ENCODE data around the gene SLAMF9.

Gene SLAMF9

GRCh38 chr1:159953536-159954515 lies at the start of gene SLAMF9:
TSS of gene SLAMF9 (minus strand) at chr1:159954237. CDS start at chr1:159954137, 100 bp downstream.
- TF ChIP-seq, protein P1, sequence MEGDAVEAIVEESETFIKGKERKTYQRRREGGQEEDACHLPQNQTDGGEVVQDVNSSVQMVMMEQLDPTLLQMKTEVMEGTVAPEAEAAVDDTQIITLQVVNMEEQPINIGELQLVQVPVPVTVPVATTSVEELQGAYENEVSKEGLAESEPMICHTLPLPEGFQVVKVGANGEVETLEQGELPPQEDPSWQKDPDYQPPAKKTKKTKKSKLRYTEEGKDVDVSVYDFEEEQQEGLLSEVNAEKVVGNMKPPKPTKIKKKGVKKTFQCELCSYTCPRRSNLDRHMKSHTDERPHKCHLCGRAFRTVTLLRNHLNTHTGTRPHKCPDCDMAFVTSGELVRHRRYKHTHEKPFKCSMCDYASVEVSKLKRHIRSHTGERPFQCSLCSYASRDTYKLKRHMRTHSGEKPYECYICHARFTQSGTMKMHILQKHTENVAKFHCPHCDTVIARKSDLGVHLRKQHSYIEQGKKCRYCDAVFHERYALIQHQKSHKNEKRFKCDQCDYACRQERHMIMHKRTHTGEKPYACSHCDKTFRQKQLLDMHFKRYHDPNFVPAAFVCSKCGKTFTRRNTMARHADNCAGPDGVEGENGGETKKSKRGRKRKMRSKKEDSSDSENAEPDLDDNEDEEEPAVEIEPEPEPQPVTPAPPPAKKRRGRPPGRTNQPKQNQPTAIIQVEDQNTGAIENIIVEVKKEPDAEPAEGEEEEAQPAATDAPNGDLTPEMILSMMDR (IDR thresholded peaks at IDR 0.05), result no peak
- no peak for TF ChIP-seq ZFX (IDR thresholded peaks at IDR 0.05; ENCODE audit: borderline replicate concordance)
- no peak within 1 kb of the TSS for H3K27ac ChIP-seq

DNA sequence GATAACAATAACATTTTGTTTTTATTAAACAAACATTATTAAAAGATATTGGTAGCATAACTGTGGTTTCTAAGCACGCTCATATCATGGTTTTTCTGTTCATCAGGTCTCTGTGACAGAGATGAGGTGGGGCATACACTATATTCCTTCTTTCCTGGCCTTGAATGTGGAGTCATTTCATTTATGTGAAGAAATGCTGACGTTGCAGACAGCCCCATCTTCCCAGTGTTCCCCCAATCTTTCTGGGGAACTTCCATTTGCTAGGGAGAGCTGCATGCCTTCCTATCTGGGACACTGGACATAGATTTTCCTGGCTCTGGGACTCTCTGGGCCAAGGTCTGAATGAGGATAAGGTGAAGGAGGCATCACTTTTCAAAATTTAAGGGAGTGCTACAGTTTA lies 47.4 kb upstream of the SLAMF9 start:
- no peak overlapping the region for H3K27ac ChIP-seq
- TF ChIP-seq ZFX (IDR thresholded peaks at IDR 0.05; ENCODE audit: borderline replicate concordance), result no peak
- TF ChIP-seq, protein P1 (IDR thresholded peaks at IDR 0.05), result no peak

DNA sequence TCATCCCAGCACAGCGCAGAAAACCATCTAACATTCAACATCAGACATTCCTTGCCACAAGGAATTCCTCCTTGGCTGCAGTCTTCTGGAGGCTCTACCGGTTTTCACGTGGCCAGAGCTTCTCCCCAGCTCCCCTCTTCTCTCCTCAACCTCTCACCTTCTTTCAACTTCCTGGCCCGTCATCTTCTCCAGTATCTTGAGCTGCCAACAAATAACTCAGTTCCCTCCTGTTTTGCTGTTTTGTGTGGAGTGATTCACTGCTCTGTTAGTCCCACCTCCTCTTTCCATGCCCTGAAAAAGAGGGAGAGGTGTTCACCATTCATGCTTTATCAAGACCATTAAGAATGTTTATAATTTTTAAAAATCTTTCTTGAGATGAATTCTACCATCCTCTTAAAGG lies 45.2 kb upstream of the SLAMF9 start:
- TF ChIP-seq ZFX (IDR thresholded peaks at IDR 0.05; ENCODE audit: borderline replicate concordance), result no peak
- TF ChIP-seq, protein P1 (IDR thresholded peaks at IDR 0.05), result no peak
- H3K27ac ChIP-seq, result no peak overlapping the region

DNA sequence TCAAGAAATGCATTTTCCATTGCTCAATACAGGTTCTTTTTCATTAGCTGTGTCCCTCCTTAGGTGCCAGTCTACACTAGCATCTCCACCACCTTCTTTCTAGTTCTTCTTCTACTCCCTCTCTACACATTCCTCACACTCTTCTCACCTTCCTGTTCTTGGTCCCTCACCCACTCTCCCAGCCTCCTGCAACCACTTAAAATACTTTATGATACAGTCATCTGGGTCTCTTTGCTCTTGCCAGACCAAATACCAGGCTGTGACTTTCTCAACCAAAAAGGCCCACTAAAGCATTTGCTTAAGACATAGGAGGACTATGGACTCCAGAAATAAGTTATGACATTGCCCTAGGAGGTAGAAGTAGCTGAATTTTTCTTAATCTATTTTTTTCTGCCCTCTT lies 42.6 kb upstream of the SLAMF9 start:
- no peak overlapping the region for H3K27ac ChIP-seq
- TF ChIP-seq ZFX (IDR thresholded peaks at IDR 0.05; ENCODE audit: borderline replicate concordance), result no peak
- TF ChIP-seq, protein P1 (IDR thresholded peaks at IDR 0.05), result no peak

DNA sequence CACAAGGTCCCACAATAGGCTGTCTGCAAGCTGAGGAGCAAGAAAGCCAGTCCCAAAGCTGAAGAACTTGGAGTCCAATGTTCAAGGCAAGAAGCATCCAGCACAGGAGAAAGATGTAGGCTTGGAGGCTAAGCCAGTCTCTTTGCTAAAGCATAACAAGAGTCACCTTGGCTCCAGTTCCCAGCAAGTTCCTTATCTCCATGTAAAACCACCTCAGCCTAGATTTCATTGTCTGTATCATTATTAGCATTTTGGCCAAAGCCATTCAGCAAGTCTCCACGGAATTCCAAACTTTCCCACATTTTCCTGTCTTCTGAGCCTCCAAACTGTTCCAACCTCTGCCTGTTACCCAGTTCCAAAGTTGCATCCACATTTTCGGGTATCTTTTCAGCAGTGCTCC lies 40.9 kb upstream of the SLAMF9 start:
- no peak for TF ChIP-seq ZFX (IDR thresholded peaks at IDR 0.05; ENCODE audit: borderline replicate concordance)
- TF ChIP-seq, protein P1 (IDR thresholded peaks at IDR 0.05), result no peak
- no peak overlapping the region for H3K27ac ChIP-seq

GRCh38 chr1:159993911-159994310 lies 39.9 kb upstream of the SLAMF9 start:
- no peak overlapping the region for H3K27ac ChIP-seq
- TF ChIP-seq, protein P1 (IDR thresholded peaks at IDR 0.05), result no peak
- TF ChIP-seq ZFX (IDR thresholded peaks at IDR 0.05; ENCODE audit: borderline replicate concordance), result no peak

DNA sequence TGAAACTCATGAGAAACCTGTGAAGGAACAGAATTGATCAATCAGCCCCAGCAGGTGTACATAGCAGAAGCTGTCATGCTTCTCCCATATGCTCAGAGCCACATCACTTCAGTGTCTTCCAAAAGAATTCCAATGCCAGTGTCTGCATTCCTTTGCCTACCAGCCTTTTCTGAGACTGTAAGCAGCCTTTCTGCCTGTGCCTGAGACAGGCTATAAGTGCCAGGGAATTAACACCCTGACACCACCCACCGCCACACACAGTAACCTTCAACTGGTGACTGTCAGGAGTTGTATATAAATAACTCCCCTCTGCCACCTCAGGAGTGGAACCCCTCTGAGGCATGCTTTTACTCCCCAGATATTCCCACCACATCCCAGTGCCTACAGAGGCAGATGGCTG lies 38.1 kb upstream of the SLAMF9 start:
- H3K27ac ChIP-seq, result no peak overlapping the region
- TF ChIP-seq, protein P1 (IDR thresholded peaks at IDR 0.05), result no peak
- TF ChIP-seq ZFX (IDR thresholded peaks at IDR 0.05; ENCODE audit: borderline replicate concordance), result no peak

Measured in 22Rv1 (cell line).